PFSK-1 (cell line): ENCODE data around the gene KLHL7.

Source experiments
- FOXP2 ChIP-seq: optimal IDR thresholded peaks from 2 replicates; pipeline ENCODE3; 2011; ENCODE audit warnings: borderline replicate concordance, control low read depth, inconsistent platforms; ENCODE audit not compliant: insufficient read depth; ENCODE audit errors: extremely low read length, extremely low read depth
- POLR2AphosphoS5 ChIP-seq: IDR thresholded peaks from 2 replicates; pipeline ENCODE4 v1.6.1; 2012; ENCODE audit warnings: low read depth, mild to moderate bottlenecking, control low read depth, low read length, moderate library complexity
- REST ChIP-seq, 2 experiments: IDR thresholded peaks; 2 replicates each; pipeline versions ENCODE4 v1.6.1 to v1.8.0; 2011 to 2012; ENCODE audit warnings: low read depth in 2 of 2, low read length in 2 of 2, control low read depth in 1 of 2, inconsistent platforms in 1 of 2, mild to moderate bottlenecking in 1 of 2, moderate library complexity in 1 of 2; ENCODE audit not compliant: insufficient read depth in 1 of 2
- SIN3A ChIP-seq: IDR thresholded peaks from 2 replicates; pipeline ENCODE4 v1.6.1; 2012; ENCODE audit warnings: mild to moderate bottlenecking, low read length, moderate library complexity, borderline replicate concordance; ENCODE audit not compliant: insufficient read depth
- TAF1 ChIP-seq: IDR thresholded peaks from 2 replicates; pipeline ENCODE4 v1.6.1; 2012; ENCODE audit warnings: low read length, control low read depth, borderline replicate concordance; ENCODE audit not compliant: insufficient read depth

- TF ChIP-seq REST (IDR thresholded peaks at IDR 0.05; ENCODE audit: insufficient read depth in 1 of 2, low read depth in 2 of 2, low read length in 2 of 2) (no peak), SIN3A (no peak), TAF1 (no peak), FOXP2 (no peak), POLR2AphosphoS5 (no peak)
Observed at GRCh38 chr7:23129036-23129435, 23.5 kb downstream of the KLHL7 start.
